Gastrocnemius medialis (tissue), 4 donors: ENCODE measurements around the gene NOS1AP. TPM values are rescaled to one million over a fixed set of nuclear protein-coding genes. Genes with fewer than 3 reads are reported as not detected.

ENCODE experiments used
- ATAC-seq, 2 donors: fragments of 150-250 bp; one replicate each; pipeline ENCODE4 v1.9.1; 2016
- DNase-seq, 2 donors: peaks; one replicate each; pipeline ENCODE4 v3.0.0-alpha.2; 2019
- H3K27ac ChIP-seq, 4 donors: fragments of 200-600 bp; sonication (generic); 1 replicate in 1 of 4; 2 replicates in 3 of 4; pipeline ENCODE4 v1.5.1; 2016 to 2018; ENCODE audit warnings: mild to moderate bottlenecking in 2 of 4, moderate library complexity in 1 of 4
- H3K27me3 ChIP-seq, 3 donors: fragments of 200-600 bp; sonication (generic) in 2 of 3; 1 replicate in 1 of 3; 2 replicates in 2 of 3; pipeline versions ENCODE4 v1.5.1 to v1.6.0; 2016 to 2019; ENCODE audit warnings: mild to moderate bottlenecking in 1 of 3, moderate library complexity in 1 of 3
- H3K36me3 ChIP-seq, 2 donors: fragments of 200-600 bp; sonication (generic) in 1 of 2; one replicate each; pipeline ENCODE4 v1.5.1; 2017 to 2018
- H3K4me1 ChIP-seq, 2 donors: fragments of 200-600 bp; sonication (generic) in 1 of 2; one replicate each; pipeline ENCODE4 v1.5.1; 2016 to 2017; ENCODE audit warnings: mild to moderate bottlenecking in 2 of 2
- H3K4me3 ChIP-seq, 4 donors: fragments of 200-600 bp; sonication (generic) in 3 of 4; 1 replicate in 1 of 4; 2 replicates in 3 of 4; pipeline ENCODE4 v1.5.1; 2016 to 2019; ENCODE audit warnings: mild to moderate bottlenecking in 2 of 4
- H3K9me3 ChIP-seq, 3 donors: fragments of 200-600 bp; sonication (generic) in 2 of 3; 1 replicate in 1 of 3; 2 replicates in 2 of 3; pipeline ENCODE4 v1.5.1; 2016 to 2019
- CTCF ChIP-seq, 5 experiments: fragments of 450-650 bp in 3 of 5; fragments of 200-600 bp in 2 of 5; sonication (generic) in 2 of 5; IDR thresholded peaks in 4 of 5; conservative IDR thresholded peaks in 1 of 5; 1 replicate in 4 of 5; 2 replicates in 1 of 5; pipeline ENCODE4 v1.5.1; 2016 to 2019; ENCODE audit warnings: antibody characterized with exemption in 5 of 5, mild to moderate bottlenecking in 3 of 5, moderate library complexity in 3 of 5
- POLR2A ChIP-seq, 2 donors: fragments of 450-650 bp; IDR thresholded peaks; one replicate each; pipeline ENCODE4 v1.6.1; 2017; ENCODE audit warnings: antibody characterized with exemption in 2 of 2, mild to moderate bottlenecking in 2 of 2, moderate library complexity in 2 of 2
- in situ Hi-C, 4 donors: fragments of 200-750 bp; cut with MboI; loops; one replicate each; pipeline versions ENCODE4 v1.15.0 to v1.8.0; 2017; ENCODE audit warnings: low sequenced_read_pairs in 4 of 4
- intact Hi-C: fragments of 100-400 bp; cut with DNase I; formaldehyde crosslinking; loops from one replicate; pipeline ENCODE4 v1.15.1; 2023; ENCODE audit warnings: low total_unique reads
- total RNA-seq, 4 donors: library from RNA; depleted of rRNA; stranded (reverse); fragments of >200 nt; gene quantifications; one replicate each; pipeline versions ENCODE4 v1.1.0 to v1.2.3, GENCODE V29; 2016

NOS1AP gene
- total RNA-seq, 4 donors from 2014 or later = 0.20 to 0.40 (median 0.25) TPM

GRCh38 chr1:162321809-162322422, 252.4 kb downstream of the NOS1AP start:
- no peak for ATAC-seq
- TF ChIP-seq CTCF (IDR thresholded peaks at IDR 0.05 in 4 of 5, conservative IDR thresholded peaks at IDR 0.05 in 1 of 5) = no peak
- no peak for TF ChIP-seq POLR2A (IDR thresholded peaks at IDR 0.05)
- no peaks in the 10 kb centered on the region for H3K4me1 ChIP-seq
- H3K4me3 ChIP-seq = no peak overlapping the region
- no peaks in the 10 kb centered on the region for H3K36me3 ChIP-seq
- no peak overlapping the region for H3K27ac ChIP-seq
- peaks cover 0 to 2% (median 0%) of the 10 kb centered on the region in 3 donors for H3K27me3 ChIP-seq
- in situ Hi-C loops = no loop called here
- no peak for DNase-seq
- H3K9me3 ChIP-seq = no peaks in the 10 kb centered on the region
- intact Hi-C loops = no loop called here

GRCh38 chr1:162323023-162323422, 253.5 kb downstream of the NOS1AP start:
- in situ Hi-C loops = no loop called here
- no peaks in the 10 kb centered on the region for H3K4me1 ChIP-seq
- ATAC-seq (no peak), DNase-seq (no peak)
- H3K27me3 ChIP-seq = peaks cover 0 to 2% (median 0%) of the 10 kb centered on the region in 3 donors
- TF ChIP-seq CTCF (IDR thresholded peaks at IDR 0.05 in 4 of 5, conservative IDR thresholded peaks at IDR 0.05 in 1 of 5) (no peak), POLR2A (IDR thresholded peaks at IDR 0.05) (no peak)
- no peaks in the 10 kb centered on the region for H3K36me3 ChIP-seq
- no peak overlapping the region for H3K27ac ChIP-seq
- intact Hi-C loops = no loop called here
- H3K9me3 ChIP-seq = no peaks in the 10 kb centered on the region
- H3K4me3 ChIP-seq = no peak overlapping the region

- Histone ChIP-seq H3K27ac (no peak overlapping the region), H3K36me3 (no peaks in the 10 kb centered on the region), H3K9me3 (no peaks in the 10 kb centered on the region), H3K4me1 (no peaks in the 10 kb centered on the region), H3K27me3 (no peaks in the 10 kb centered on the region), H3K4me3 (no peak overlapping the region)
- no peak for ATAC-seq
- no peak for TF ChIP-seq CTCF (IDR thresholded peaks at IDR 0.05 in 4 of 5, conservative IDR thresholded peaks at IDR 0.05 in 1 of 5)
- no peak for TF ChIP-seq POLR2A (IDR thresholded peaks at IDR 0.05)
- intact Hi-C loops = no loop called here
- DNase-seq = no peak
- in situ Hi-C loops = no loop called here
Observed at GRCh38 chr1:162324396-162324795, 254.9 kb downstream of the NOS1AP start.

- TF ChIP-seq POLR2A (IDR thresholded peaks at IDR 0.05) (no peak), CTCF (IDR thresholded peaks at IDR 0.05 in 4 of 5, conservative IDR thresholded peaks at IDR 0.05 in 1 of 5) (no peak)
- in situ Hi-C loops (no loop called here), intact Hi-C loops (no loop called here)
- no peaks in the 10 kb centered on the region for H3K36me3 ChIP-seq
- no peaks in the 10 kb centered on the region for H3K4me1 ChIP-seq
- H3K27ac ChIP-seq = no peak overlapping the region
- ATAC-seq = no peak
- no peaks in the 10 kb centered on the region for H3K27me3 ChIP-seq
- H3K4me3 ChIP-seq = no peak overlapping the region
- no peak for DNase-seq
- no peaks in the 10 kb centered on the region for H3K9me3 ChIP-seq
Observed at GRCh38 chr1:162326559-162326958, 257.1 kb downstream of the NOS1AP start.
